Liver (tissue), 3 donors: ENCODE results near the gene FTO.

Experiments
- EGR1 ChIP-seq, 2 donors: IDR thresholded peaks; 2 replicates each; pipeline ENCODE4 v1.6.1; 2016 to 2018; ENCODE audit warnings: antibody characterized with exemption in 2 of 2, low read depth in 2 of 2
- GABPA ChIP-seq, 2 donors: IDR thresholded peaks in 1 of 2; conservative IDR thresholded peaks in 1 of 2; 2 replicates each; pipeline ENCODE4 v1.6.1; 2016; ENCODE audit warnings: antibody characterized with exemption in 2 of 2, mild to moderate bottlenecking in 1 of 2, moderate library complexity in 1 of 2
- HNF4G ChIP-seq: IDR thresholded peaks from 2 replicates; pipeline ENCODE4 v1.6.1; 2016; ENCODE audit warnings: antibody characterized with exemption
- JUND ChIP-seq, 2 donors: IDR thresholded peaks; 2 replicates each; pipeline ENCODE4 v1.6.1; 2016; ENCODE audit warnings: antibody characterized with exemption in 2 of 2
- RAD21 ChIP-seq, 2 donors: IDR thresholded peaks; 2 replicates each; pipeline ENCODE4 v1.6.1; 2016; ENCODE audit warnings: antibody characterized with exemption in 2 of 2, mild to moderate bottlenecking in 2 of 2
- TF ChIP-seq, protein P1 (sequence below): fragments of 150-350 bp; IDR thresholded peaks from 2 replicates; pipeline ENCODE4 v1.5.1; 2017; ENCODE audit warnings: improper control_type of control experiment, low read depth, low read length; ENCODE audit not compliant: missing input control
- TF ChIP-seq, protein P2 (sequence below): IDR thresholded peaks from 2 replicates; pipeline ENCODE4 v1.6.1; 2016; ENCODE audit warnings: antibody characterized with exemption
- TF ChIP-seq, protein P3 (sequence below): IDR thresholded peaks from 2 replicates; pipeline ENCODE4 v1.6.1; 2016; ENCODE audit warnings: antibody characterized with exemption
- donor health status: healthy.
- donor health status: healthy.

DNA sequence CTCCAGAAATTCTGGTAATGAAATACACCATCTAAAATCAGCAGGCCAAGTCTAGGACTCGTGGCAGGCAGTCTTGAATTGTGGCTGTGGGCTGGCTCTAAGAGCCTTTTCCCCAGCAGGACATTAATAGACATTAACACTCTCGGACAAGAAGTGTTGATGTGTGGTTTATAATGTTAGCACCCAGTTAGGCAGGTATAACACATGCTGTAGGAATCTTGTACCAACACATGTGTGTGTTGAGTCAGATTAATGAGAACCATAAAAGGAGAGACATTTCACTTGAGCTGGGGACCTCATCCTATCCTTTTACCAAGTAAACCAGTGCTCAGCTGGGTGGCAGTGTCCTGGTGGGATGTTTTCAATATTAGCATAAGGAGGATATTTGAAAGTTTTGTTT lies 264.5 kb downstream of the FTO start:
- TF ChIP-seq, protein P1, sequence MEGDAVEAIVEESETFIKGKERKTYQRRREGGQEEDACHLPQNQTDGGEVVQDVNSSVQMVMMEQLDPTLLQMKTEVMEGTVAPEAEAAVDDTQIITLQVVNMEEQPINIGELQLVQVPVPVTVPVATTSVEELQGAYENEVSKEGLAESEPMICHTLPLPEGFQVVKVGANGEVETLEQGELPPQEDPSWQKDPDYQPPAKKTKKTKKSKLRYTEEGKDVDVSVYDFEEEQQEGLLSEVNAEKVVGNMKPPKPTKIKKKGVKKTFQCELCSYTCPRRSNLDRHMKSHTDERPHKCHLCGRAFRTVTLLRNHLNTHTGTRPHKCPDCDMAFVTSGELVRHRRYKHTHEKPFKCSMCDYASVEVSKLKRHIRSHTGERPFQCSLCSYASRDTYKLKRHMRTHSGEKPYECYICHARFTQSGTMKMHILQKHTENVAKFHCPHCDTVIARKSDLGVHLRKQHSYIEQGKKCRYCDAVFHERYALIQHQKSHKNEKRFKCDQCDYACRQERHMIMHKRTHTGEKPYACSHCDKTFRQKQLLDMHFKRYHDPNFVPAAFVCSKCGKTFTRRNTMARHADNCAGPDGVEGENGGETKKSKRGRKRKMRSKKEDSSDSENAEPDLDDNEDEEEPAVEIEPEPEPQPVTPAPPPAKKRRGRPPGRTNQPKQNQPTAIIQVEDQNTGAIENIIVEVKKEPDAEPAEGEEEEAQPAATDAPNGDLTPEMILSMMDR, result no peak
- no peak for TF ChIP-seq GABPA (IDR thresholded peaks at IDR 0.05 in 1 of 2, conservative IDR thresholded peaks at IDR 0.05 in 1 of 2)
- TF ChIP-seq JUND (IDR thresholded peaks at IDR 0.05), result no peak
- no peak for TF ChIP-seq RAD21 (IDR thresholded peaks at IDR 0.05)
- TF ChIP-seq, protein P2, sequence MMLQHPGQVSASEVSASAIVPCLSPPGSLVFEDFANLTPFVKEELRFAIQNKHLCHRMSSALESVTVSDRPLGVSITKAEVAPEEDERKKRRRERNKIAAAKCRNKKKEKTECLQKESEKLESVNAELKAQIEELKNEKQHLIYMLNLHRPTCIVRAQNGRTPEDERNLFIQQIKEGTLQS, result no peak
- TF ChIP-seq, protein P3, sequence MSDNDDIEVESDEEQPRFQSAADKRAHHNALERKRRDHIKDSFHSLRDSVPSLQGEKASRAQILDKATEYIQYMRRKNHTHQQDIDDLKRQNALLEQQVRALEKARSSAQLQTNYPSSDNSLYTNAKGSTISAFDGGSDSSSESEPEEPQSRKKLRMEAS, result no peak
- no peak for TF ChIP-seq HNF4G
- no peak for TF ChIP-seq EGR1 (IDR thresholded peaks at IDR 0.05; ENCODE audit: low read depth in 2 of 2)
